ENCODE measurements around the gene AKNA.

- TF ChIP-seq TCF12 (IDR thresholded peaks at IDR 0.05) (no peak), CTCF (IDR thresholded peaks at IDR 0.05) (no peak), YY1 (IDR thresholded peaks at IDR 0.05; ENCODE audit: low read depth) (no peak), TAF1 (IDR thresholded peaks at IDR 0.05; ENCODE audit: borderline replicate concordance, low read depth, low read length) (no peak), SMC3 (IDR thresholded peaks at IDR 0.05; ENCODE audit: low read depth, low read length) (no peak), RXRA (IDR thresholded peaks at IDR 0.05; ENCODE audit: borderline replicate concordance, low read depth) (no peak)
Observed at GRCh38 chr9:114365194-114365593, 22.6 kb downstream of the AKNA start.
